HL-60 (cell line): ENCODE data around the gene ARRB1.

Experiments used
- DNase-seq, 2 experiments: peaks; one replicate each; pipeline ENCODE4 v3.0.0-alpha.2; 2010 to 2020; ENCODE audit warnings: low read depth in 1 of 2, low spot score in 1 of 2
- H3K27ac ChIP-seq: fragments of 250-450 bp; sonication (Bioruptor Pico); replicated peaks from 2 replicates; pipeline ENCODE4 v1.5.1; 2020; ENCODE audit warnings: mild to moderate bottlenecking, moderate library complexity
- H3K27me3 ChIP-seq: fragments of 250-450 bp; sonication (Bioruptor Pico); 2 replicates; pipeline ENCODE4 v1.5.1; 2021; ENCODE audit warnings: mild to moderate bottlenecking, moderate library complexity; ENCODE audit not compliant: insufficient read depth, poor library complexity, severe bottlenecking
- H3K4me3 ChIP-seq: replicated peaks from 2 replicates; pipeline ENCODE4 v1.5.1; 2011; ENCODE audit warnings: mild to moderate bottlenecking, control low read depth, low read length; ENCODE audit not compliant: insufficient read depth
- CTCF ChIP-seq: IDR thresholded peaks from one replicate; pipeline ENCODE4 v1.5.1; 2011; ENCODE audit warnings: low read length, control low read depth, inconsistent platforms; ENCODE audit not compliant: insufficient read depth
- GABPA ChIP-seq: IDR thresholded peaks from 2 replicates; pipeline ENCODE4 v1.6.1; 2012; ENCODE audit warnings: low read depth
- POLR2AphosphoS5 ChIP-seq: IDR thresholded peaks from 2 replicates; pipeline ENCODE4 v1.6.1; 2012; ENCODE audit warnings: low read depth
- REST ChIP-seq: IDR thresholded peaks from 2 replicates; pipeline ENCODE4 v1.6.1; 2012; ENCODE audit warnings: low read depth; ENCODE audit not compliant: insufficient replicate concordance
- SPI1 ChIP-seq: IDR thresholded peaks from 2 replicates; pipeline ENCODE4 v1.6.1; 2012; ENCODE audit warnings: low read depth, mild to moderate bottlenecking, borderline replicate concordance

Gene ARRB1

DNA sequence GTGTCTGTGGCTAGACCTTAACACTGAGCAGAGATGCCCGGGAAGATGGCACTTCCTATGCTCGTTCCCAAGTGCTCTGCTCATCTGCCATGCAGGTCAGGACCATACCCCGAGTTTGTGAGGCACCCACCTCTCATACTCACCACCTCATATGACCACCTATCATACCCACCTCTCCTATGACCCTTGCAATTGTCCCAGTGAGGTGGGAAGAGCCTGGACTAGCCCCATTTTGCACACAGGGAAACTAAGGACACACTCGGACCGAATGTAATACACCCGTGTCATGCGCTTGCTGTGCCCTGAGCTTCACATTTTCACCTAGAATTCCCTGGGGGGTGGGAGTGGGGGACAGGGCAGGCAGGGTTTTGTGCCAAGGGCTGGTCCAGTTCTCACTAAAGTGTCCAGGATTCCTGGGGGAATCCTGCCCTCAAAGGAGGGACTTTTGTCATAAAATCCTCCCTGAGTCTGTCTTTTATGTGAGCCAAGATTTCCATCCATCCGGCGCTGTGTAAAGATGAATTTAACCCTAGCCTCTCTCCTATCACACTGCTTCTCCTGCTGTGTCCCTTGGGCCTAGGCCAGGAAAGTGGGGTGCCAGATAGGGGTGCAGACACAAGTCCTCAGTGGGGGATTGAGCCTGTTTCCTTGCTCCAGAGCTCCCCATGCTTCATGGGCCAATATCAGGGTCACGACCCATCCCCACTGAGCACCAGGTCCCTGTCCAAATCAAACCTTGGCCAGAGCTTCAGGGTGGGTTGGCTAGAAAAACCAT lies 90.9 kb downstream of the ARRB1 start:
- DNase-seq, result no peak
- H3K27me3 ChIP-seq, result no peaks in the 10 kb centered on the region
- TF ChIP-seq SPI1 (no peak), REST (no peak), GABPA (no peak), POLR2AphosphoS5 (0 out of 2 replicates have a peak, but pooled peaks have one; percentile 8), CTCF (no peak)
- H3K4me3 ChIP-seq, result no peak overlapping the region
- H3K27ac ChIP-seq, result no peak overlapping the region

DNA sequence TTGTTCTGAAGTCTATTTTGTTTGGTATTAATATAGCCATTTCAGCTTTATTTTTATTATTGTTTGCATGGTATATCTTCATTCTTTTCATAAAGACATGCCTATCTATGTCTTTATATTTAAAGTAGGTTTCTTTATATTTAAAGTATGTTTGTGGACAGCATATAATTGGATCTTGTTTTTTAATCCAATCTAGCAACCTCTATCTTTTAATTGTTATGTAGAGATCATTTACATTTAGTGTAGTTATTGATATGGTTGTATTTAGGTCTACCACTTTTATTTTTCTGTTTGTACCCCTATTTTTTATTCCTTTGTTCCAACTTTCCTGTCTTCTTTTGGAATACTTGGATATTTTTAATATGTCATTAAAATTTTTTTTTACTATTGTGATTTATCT lies 97.1 kb downstream of the ARRB1 start:
- Histone ChIP-seq H3K27me3 (no peaks in the 10 kb centered on the region), H3K27ac (no peak overlapping the region), H3K4me3 (no peak overlapping the region)
- TF ChIP-seq GABPA (no peak), CTCF (no peak), POLR2AphosphoS5 (no peak), SPI1 (no peak), REST (no peak)
- no peak for DNase-seq

- TF ChIP-seq GABPA (no peak), POLR2AphosphoS5 (no peak), CTCF (no peak), SPI1 (no peak), REST (no peak)
- no peak for DNase-seq
- H3K27ac ChIP-seq, result no peak overlapping the region
- no peaks in the 10 kb centered on the region for H3K27me3 ChIP-seq
- H3K4me3 ChIP-seq, result no peak overlapping the region
Observed at GRCh38 chr11:75249704-75250103, 101.8 kb downstream of the ARRB1 start.
